Tibial nerve (tissue), 4 donors: Measurements from ENCODE around the gene GRIP2.

Experiments
- EP300 ChIP-seq, 2 donors: sonication (generic); formaldehyde crosslinking; IDR thresholded peaks; one replicate each; pipeline ENCODE4 v1.6.1; 2017; ENCODE audit warnings: antibody characterized with exemption in 2 of 2, mild to moderate bottlenecking in 1 of 2
- POLR2A ChIP-seq, 2 donors: fragments of 450-650 bp; IDR thresholded peaks; one replicate each; pipeline ENCODE4 v1.6.1; 2017; ENCODE audit warnings: antibody characterized with exemption in 2 of 2, mild to moderate bottlenecking in 2 of 2, moderate library complexity in 2 of 2
- TF ChIP-seq, protein P1 (sequence below), 5 experiments: fragments of 200-600 bp in 3 of 5; fragments of 450-650 bp in 2 of 5; sonication (generic) in 3 of 5; IDR thresholded peaks; one replicate each; pipeline ENCODE4 v1.5.1; 2016 to 2019; ENCODE audit warnings: antibody characterized with exemption in 5 of 5, mild to moderate bottlenecking in 3 of 5, moderate library complexity in 2 of 5

DNA sequence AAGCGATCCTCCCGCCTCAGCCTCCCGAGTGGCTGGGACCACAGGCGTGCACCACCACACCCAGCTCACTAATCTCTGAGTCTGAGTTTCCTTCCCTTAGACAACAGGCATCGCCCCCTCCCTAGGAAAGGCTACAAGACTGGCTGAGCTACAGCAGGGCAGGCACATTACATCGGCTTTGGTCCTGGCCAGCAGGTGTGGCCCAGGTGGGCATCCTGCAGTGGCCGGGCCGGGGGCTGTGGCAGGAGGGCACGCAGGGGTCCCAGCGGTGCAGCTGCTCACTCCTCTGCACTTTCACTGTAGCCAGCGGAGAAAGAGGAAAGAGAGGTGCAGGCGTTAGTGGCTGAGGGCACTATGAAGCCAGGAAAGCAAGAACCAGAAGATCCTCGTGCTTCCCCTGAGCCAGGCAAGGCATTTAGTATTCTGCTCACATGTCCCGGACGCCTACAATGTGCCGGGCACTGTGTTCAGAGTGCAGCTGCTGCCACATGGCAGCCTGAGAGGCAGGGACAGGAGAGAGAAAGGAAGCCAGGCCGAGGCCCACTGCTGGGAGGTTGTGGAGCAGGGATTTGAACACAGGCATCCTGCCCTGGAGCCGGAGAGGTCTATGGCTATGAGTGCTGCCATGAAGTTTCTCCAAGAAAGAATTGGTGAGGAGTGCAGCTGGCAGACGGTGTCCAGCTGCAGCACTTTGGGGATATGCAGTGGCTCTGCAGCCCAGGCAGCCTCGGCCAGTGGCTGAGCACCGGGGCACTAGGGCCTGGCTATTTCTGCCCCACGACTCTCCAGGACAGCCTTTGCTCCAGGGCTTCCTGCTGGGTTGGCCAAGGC is 22.3 kb downstream of the GRIP2 start:
- TF ChIP-seq, protein P1, sequence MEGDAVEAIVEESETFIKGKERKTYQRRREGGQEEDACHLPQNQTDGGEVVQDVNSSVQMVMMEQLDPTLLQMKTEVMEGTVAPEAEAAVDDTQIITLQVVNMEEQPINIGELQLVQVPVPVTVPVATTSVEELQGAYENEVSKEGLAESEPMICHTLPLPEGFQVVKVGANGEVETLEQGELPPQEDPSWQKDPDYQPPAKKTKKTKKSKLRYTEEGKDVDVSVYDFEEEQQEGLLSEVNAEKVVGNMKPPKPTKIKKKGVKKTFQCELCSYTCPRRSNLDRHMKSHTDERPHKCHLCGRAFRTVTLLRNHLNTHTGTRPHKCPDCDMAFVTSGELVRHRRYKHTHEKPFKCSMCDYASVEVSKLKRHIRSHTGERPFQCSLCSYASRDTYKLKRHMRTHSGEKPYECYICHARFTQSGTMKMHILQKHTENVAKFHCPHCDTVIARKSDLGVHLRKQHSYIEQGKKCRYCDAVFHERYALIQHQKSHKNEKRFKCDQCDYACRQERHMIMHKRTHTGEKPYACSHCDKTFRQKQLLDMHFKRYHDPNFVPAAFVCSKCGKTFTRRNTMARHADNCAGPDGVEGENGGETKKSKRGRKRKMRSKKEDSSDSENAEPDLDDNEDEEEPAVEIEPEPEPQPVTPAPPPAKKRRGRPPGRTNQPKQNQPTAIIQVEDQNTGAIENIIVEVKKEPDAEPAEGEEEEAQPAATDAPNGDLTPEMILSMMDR (IDR thresholded peaks at IDR 0.05): no peak
- TF ChIP-seq POLR2A (IDR thresholded peaks at IDR 0.05): no peak
- TF ChIP-seq EP300 (IDR thresholded peaks at IDR 0.05): no peak
